Loucy (cell line): ENCODE measurements around the gene NHLRC2.

Experiments used
- H2AFZ ChIP-seq: fragments of 200-600 bp; sonication (generic); 2 replicates; pipeline ENCODE4 v1.6.0; 2016; ENCODE audit warnings: antibody characterized with exemption, mild to moderate bottlenecking, low read length, moderate library complexity
- H3F3A ChIP-seq: fragments of 200-600 bp; 2 replicates; pipeline ENCODE4 v1.6.0; 2016; ENCODE audit warnings: antibody characterized with exemption, low read depth, mild to moderate bottlenecking
- H3K27me3 ChIP-seq: fragments of 200-600 bp; sonication (generic); 2 replicates; pipeline ENCODE4 v1.6.1; 2014; ENCODE audit warnings: low read length, mild to moderate bottlenecking; ENCODE audit not compliant: insufficient read depth, poor library complexity, severe bottlenecking
- H3K36me3 ChIP-seq: fragments of 200-600 bp; sonication (generic); 2 replicates; pipeline ENCODE4 v1.6.1; 2016; ENCODE audit warnings: low read length; ENCODE audit not compliant: insufficient read depth
- H3K4me1 ChIP-seq: fragments of 200-600 bp; sonication (generic); 2 replicates; pipeline ENCODE4 v1.5.1; 2014; ENCODE audit warnings: low read length, mild to moderate bottlenecking; ENCODE audit not compliant: insufficient read depth, poor library complexity, severe bottlenecking
- H3K4me2 ChIP-seq: fragments of 200-600 bp; sonication (generic); 2 replicates; pipeline ENCODE4 v1.6.0; 2014; ENCODE audit warnings: antibody characterized with exemption, low read length, low read depth, mild to moderate bottlenecking; ENCODE audit not compliant: poor library complexity, severe bottlenecking
- H3K4me3 ChIP-seq: fragments of 200-600 bp; sonication (generic); 2 replicates; pipeline ENCODE4 v1.5.1; 2014; ENCODE audit warnings: low read length, mild to moderate bottlenecking, mixed read lengths; ENCODE audit not compliant: poor library complexity, severe bottlenecking
- H3K79me2 ChIP-seq: fragments of 200-600 bp; sonication (generic); 2 replicates; pipeline ENCODE4 v1.6.1; 2014; ENCODE audit warnings: low read length; ENCODE audit not compliant: insufficient read depth
- H3K9ac ChIP-seq: fragments of 200-600 bp; sonication (generic); 2 replicates; pipeline ENCODE4 v1.6.0; 2014; ENCODE audit warnings: mild to moderate bottlenecking, low read depth, low read length, moderate library complexity; ENCODE audit not compliant: poor library complexity, severe bottlenecking
- H3K9me2 ChIP-seq: fragments of 200-600 bp; sonication (generic); replicated peaks from 2 replicates; pipeline ENCODE4 v1.6.1; 2016; ENCODE audit warnings: low read depth, low read length, mixed read lengths
- H3K9me3 ChIP-seq: fragments of 200-600 bp; sonication (generic); 2 replicates; pipeline ENCODE4 v1.6.1; 2014; ENCODE audit warnings: mild to moderate bottlenecking, antibody characterized with exemption, low read length, low read depth; ENCODE audit not compliant: insufficient read depth
- H4K20me1 ChIP-seq: fragments of 200-600 bp; sonication (generic); 2 replicates; pipeline ENCODE4 v1.6.0; 2014; ENCODE audit warnings: antibody characterized with exemption, low read length, mild to moderate bottlenecking; ENCODE audit not compliant: insufficient read depth, poor library complexity, severe bottlenecking
- EZH2phosphoT487 ChIP-seq: fragments of 200-600 bp; IDR thresholded peaks from 2 replicates; pipeline ENCODE4 v1.6.1; 2018; ENCODE audit warnings: antibody characterized with exemption, mild to moderate bottlenecking, moderate library complexity, borderline replicate concordance
- TF ChIP-seq, protein P1 (sequence below): fragments of 200-600 bp; sonication (generic); conservative IDR thresholded peaks from 2 replicates; pipeline ENCODE4 v1.5.1; 2014; ENCODE audit warnings: mild to moderate bottlenecking, antibody characterized with exemption, low read length

Gene NHLRC2

DNA sequence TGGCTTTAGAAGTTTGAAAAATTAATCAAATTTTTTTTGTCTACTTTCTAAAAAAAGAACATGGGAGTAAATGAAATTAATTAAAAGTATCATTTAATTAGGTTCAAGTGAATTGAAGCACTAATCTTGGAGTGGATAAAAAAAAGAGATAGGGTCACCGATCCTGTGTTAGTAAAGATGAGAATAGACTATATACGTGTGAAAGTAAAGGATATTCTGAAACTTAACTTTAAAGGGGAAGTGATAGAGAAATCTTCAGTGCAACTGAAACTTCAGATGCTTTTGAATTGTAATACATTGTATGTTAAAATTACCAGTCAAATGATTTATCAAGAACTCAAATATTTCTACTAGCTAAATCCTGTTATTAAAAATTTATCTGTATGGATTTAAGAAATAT, 4.8 kb downstream of the NHLRC2 start:
- H3K27me3 ChIP-seq, result no peaks in the 10 kb centered on the region
- H4K20me1 ChIP-seq, result peaks cover 12% of the 10 kb centered on the region
- no peak overlapping the region for H2AFZ ChIP-seq
- H3K4me3 ChIP-seq, result peak overlapping the region; percentile 87
- H3K79me2 ChIP-seq, result peaks cover 84% of the 10 kb centered on the region
- peaks cover 30% of the 10 kb centered on the region for H3K36me3 ChIP-seq
- H3K4me1 ChIP-seq, result peaks cover 47% of the 10 kb centered on the region
- no peak for TF ChIP-seq EZH2phosphoT487
- TF ChIP-seq, protein P1, sequence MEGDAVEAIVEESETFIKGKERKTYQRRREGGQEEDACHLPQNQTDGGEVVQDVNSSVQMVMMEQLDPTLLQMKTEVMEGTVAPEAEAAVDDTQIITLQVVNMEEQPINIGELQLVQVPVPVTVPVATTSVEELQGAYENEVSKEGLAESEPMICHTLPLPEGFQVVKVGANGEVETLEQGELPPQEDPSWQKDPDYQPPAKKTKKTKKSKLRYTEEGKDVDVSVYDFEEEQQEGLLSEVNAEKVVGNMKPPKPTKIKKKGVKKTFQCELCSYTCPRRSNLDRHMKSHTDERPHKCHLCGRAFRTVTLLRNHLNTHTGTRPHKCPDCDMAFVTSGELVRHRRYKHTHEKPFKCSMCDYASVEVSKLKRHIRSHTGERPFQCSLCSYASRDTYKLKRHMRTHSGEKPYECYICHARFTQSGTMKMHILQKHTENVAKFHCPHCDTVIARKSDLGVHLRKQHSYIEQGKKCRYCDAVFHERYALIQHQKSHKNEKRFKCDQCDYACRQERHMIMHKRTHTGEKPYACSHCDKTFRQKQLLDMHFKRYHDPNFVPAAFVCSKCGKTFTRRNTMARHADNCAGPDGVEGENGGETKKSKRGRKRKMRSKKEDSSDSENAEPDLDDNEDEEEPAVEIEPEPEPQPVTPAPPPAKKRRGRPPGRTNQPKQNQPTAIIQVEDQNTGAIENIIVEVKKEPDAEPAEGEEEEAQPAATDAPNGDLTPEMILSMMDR, result no peak
- H3K9me3 ChIP-seq, result peaks cover 7% of the 10 kb centered on the region
- H3F3A ChIP-seq, result no peaks in the 10 kb centered on the region
- H3K9me2 ChIP-seq, result no peaks in the 10 kb centered on the region
- peak overlapping the region; percentile 97 for H3K9ac ChIP-seq
- H3K4me2 ChIP-seq, result peak overlapping the region; percentile 95

DNA sequence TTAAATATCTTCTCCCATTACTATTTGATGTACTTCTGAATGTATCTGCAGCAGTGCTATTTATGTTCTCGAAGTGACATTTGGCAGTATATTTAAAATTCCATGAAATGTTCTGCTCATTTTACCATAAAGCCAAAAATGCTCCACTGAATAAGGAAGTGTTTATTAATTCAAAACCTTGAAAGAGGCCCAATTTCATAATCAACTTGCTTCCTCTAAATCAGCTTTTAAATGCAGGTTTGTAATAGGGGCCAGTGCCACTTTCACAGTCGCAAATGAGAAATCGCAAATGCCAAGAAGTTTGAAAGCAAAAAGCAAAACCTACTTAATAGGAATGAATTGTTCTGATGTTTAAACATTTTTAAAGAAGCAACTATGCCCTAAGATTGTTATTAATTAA, 11.4 kb downstream of the NHLRC2 start:
- Histone ChIP-seq H3K4me1 (peaks cover 39% of the 10 kb centered on the region), H3K79me2 (peaks cover 81% of the 10 kb centered on the region), H3K9me2 (no peaks in the 10 kb centered on the region), H3K4me3 (no peak overlapping the region), H3K9ac (peak overlapping the region; percentile 23), H3F3A (no peaks in the 10 kb centered on the region), H3K27me3 (no peaks in the 10 kb centered on the region), H4K20me1 (no peaks in the 10 kb centered on the region), H3K36me3 (peaks cover 15% of the 10 kb centered on the region), H2AFZ (no peak overlapping the region), H3K9me3 (peaks cover 4% of the 10 kb centered on the region), H3K4me2 (peak overlapping the region; percentile 10)
- TF ChIP-seq, protein P1, result no peak

DNA sequence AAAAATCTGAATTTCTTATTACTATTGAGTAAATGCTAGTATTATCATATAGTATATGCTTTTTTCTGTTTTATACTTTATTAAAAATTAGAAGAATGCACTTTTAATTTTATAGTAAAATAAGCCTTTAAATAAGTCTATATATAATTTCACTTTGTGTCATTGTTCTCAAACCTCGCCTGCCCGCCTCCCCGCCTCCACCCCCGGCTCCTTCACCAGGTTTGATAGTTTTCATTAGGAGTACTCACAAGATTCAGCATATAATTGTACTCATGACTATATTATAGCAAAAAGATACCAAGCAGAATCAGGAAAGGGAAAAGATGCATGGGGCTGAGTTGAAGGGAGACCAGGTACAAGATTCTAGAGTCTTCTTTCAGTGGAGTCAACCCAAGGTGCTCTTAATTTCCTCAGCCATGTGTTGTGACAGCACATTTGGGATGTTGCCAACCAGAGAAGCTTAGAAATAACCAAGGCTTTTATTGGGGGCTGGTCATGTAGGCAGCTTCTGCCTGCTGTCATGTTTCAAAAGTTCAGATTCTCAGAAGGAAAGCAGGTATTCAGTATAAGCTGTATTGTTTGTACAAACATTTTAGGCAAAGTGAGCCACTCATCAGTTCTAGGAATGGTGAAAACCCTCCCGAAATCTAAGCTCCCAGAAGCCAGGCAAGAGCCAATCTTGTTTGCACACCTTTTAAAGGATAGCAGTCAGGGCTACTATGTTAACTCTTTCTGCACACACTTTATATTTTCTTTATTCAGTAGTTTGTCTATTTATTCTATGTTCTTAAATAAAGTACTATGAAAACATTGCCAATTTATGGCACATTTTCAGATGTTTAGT, 12.3 kb downstream of the NHLRC2 start:
- H3K36me3 ChIP-seq, result 0 out of 2 replicates have a peak, but pooled peaks cover 7% of the 10 kb centered on the region

More for the DNA sequence above, 12.3 kb downstream of the NHLRC2 start:
- peaks cover 81% of the 10 kb centered on the region for H3K79me2 ChIP-seq
- H3K9me3 ChIP-seq, result no peaks in the 10 kb centered on the region
- peaks cover 3% of the 10 kb centered on the region; the same call in 1 of the 2 replicates for H3F3A ChIP-seq
- H3K4me1 ChIP-seq, result peaks cover 45% of the 10 kb centered on the region
- H3K9me2 ChIP-seq, result no peaks in the 10 kb centered on the region
- no peak overlapping the region for H2AFZ ChIP-seq
- TF ChIP-seq EZH2phosphoT487, result no peak
- TF ChIP-seq, protein P1, result no peak
- H3K4me2 ChIP-seq, result peak overlapping the region; percentile 75
- peak overlapping the region; percentile 66 for H3K9ac ChIP-seq
- peak overlapping the region; percentile 52 for H3K4me3 ChIP-seq
- no peaks in the 10 kb centered on the region for H4K20me1 ChIP-seq
- H3K27me3 ChIP-seq, result no peaks in the 10 kb centered on the region
